22Rv1 (cell line): ENCODE data around the gene NRP1.

Source experiments
- ZFX ChIP-seq: fragments of 450-650 bp; IDR thresholded peaks from 2 replicates; pipeline ENCODE4 v1.6.1; 2017; ENCODE audit warnings: antibody characterized with exemption, borderline replicate concordance
- TF ChIP-seq, protein P1 (sequence below): fragments of 450-650 bp; IDR thresholded peaks from 2 replicates; pipeline ENCODE4 v1.5.1; 2017; ENCODE audit warnings: mild to moderate bottlenecking

GRCh38 chr10:33252324-33252723 is 82.1 kb downstream of the NRP1 start:
- TF ChIP-seq, protein P1, sequence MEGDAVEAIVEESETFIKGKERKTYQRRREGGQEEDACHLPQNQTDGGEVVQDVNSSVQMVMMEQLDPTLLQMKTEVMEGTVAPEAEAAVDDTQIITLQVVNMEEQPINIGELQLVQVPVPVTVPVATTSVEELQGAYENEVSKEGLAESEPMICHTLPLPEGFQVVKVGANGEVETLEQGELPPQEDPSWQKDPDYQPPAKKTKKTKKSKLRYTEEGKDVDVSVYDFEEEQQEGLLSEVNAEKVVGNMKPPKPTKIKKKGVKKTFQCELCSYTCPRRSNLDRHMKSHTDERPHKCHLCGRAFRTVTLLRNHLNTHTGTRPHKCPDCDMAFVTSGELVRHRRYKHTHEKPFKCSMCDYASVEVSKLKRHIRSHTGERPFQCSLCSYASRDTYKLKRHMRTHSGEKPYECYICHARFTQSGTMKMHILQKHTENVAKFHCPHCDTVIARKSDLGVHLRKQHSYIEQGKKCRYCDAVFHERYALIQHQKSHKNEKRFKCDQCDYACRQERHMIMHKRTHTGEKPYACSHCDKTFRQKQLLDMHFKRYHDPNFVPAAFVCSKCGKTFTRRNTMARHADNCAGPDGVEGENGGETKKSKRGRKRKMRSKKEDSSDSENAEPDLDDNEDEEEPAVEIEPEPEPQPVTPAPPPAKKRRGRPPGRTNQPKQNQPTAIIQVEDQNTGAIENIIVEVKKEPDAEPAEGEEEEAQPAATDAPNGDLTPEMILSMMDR: no peak
- no peak for TF ChIP-seq ZFX
